GM18508 (cell line): ENCODE measurements around the gene ADRM1.

Experiments
- ATAC-seq: cut with Tn5 transposase; IDR thresholded peaks from one replicate; pipeline ENCODE4 v1.9.1; 2021; ENCODE audit warnings: moderate number of reproducible peaks; ENCODE audit not compliant: insufficient read depth, unreplicated experiment

ADRM1 gene

GRCh38 chr20:62309198-62309944 lies 6.6 kb downstream of the ADRM1 start:
- ATAC-seq: no peak

GRCh38 chr20:62309947-62310756 lies 7.4 kb downstream of the ADRM1 start:
- no peak for ATAC-seq

GRCh38 chr20:62310757-62311121 lies 7.9 kb downstream of the ADRM1 start:
- ATAC-seq: no peak

- ATAC-seq: no peak
Observed at GRCh38 chr20:62311150-62311549, 8.4 kb downstream of the ADRM1 start.

GRCh38 chr20:62311832-62312661 lies 9.2 kb downstream of the ADRM1 start:
- no peak for ATAC-seq

GRCh38 chr20:62312662-62312977 lies 9.8 kb downstream of the ADRM1 start:
- ATAC-seq: no peak

GRCh38 chr20:62313021-62313420 lies 10.2 kb downstream of the ADRM1 start:
- no peak for ATAC-seq

- ATAC-seq: no peak
Observed at GRCh38 chr20:62313460-62314338, 10.9 kb downstream of the ADRM1 start.

- ATAC-seq: no peak
Observed at GRCh38 chr20:62314339-62314638, 11.5 kb downstream of the ADRM1 start.

- no peak for ATAC-seq
Observed at GRCh38 chr20:62314711-62315302, 12.0 kb downstream of the ADRM1 start.

GRCh38 chr20:62315773-62316172 lies 13.0 kb downstream of the ADRM1 start:
- no peak for ATAC-seq

GRCh38 chr20:62316331-62317166 lies 13.8 kb downstream of the ADRM1 start:
- no peak for ATAC-seq

GRCh38 chr20:62317167-62317655 lies 14.4 kb downstream of the ADRM1 start:
- ATAC-seq: no peak

GRCh38 chr20:62318400-62319345 lies 15.9 kb downstream of the ADRM1 start:
- no peak for ATAC-seq

- no peak for ATAC-seq
Observed at GRCh38 chr20:62319346-62319909, 16.6 kb downstream of the ADRM1 start.

GRCh38 chr20:62320581-62321354 lies 18.0 kb downstream of the ADRM1 start:
- no peak for ATAC-seq

GRCh38 chr20:62321521-62321948 lies 18.7 kb downstream of the ADRM1 start:
- ATAC-seq: no peak
